H54 (cell line): Measurements from ENCODE around the gene ATG5.
"Not testable (repeated sequence)": the region's sequence is repeated elsewhere in the genome, so short reads cannot be mapped to it uniquely, and the experiment has no call there.

Source experiments
- DNase-seq: peaks from one replicate; pipeline ENCODE4 v3.0.0; 2011; ENCODE audit warnings: low spot score, mixed read lengths; ENCODE audit not compliant: insufficient read length
- FAIRE-seq: peaks from 3 replicates; lab custom pipeline; 2011; peaks lifted over from hg19 to GRCh38; lab: Jason Lieb, UNC
- POLR2A ChIP-seq: IDR thresholded peaks from 2 replicates; pipeline ENCODE4 v1.6.1; 2011; ENCODE audit warnings: low read depth, mild to moderate bottlenecking, low read length

The ATG5 gene

GRCh38 chr6:106257195-106257594 lies 68.4 kb downstream of the ATG5 start:
- TF ChIP-seq POLR2A = no peak
- FAIRE-seq (peak; percentile 82), DNase-seq (no peak)

- no peak for TF ChIP-seq POLR2A
- no peak for FAIRE-seq
- no peak for DNase-seq
Observed at GRCh38 chr6:106256201-106256968, 69.2 kb downstream of the ATG5 start.

- no peak for TF ChIP-seq POLR2A
- FAIRE-seq (no peak), DNase-seq (no peak)
Observed at GRCh38 chr6:106255306-106255705, 70.3 kb downstream of the ATG5 start.

GRCh38 chr6:106254636-106255035 lies 70.9 kb downstream of the ATG5 start:
- FAIRE-seq = peak; percentile 67
- no peak for DNase-seq
- no peak for TF ChIP-seq POLR2A

GRCh38 chr6:106253731-106254130 lies 71.8 kb downstream of the ATG5 start:
- DNase-seq (no peak), FAIRE-seq (peak; percentile 86)
- TF ChIP-seq POLR2A = no peak

GRCh38 chr6:106253172-106253571 lies 72.4 kb downstream of the ATG5 start:
- no peak for TF ChIP-seq POLR2A
- DNase-seq (peak; percentile 14), FAIRE-seq (peak; percentile 98)

GRCh38 chr6:106252687-106253086 lies 72.9 kb downstream of the ATG5 start:
- no peak for TF ChIP-seq POLR2A
- DNase-seq (no peak), FAIRE-seq (no peak)

GRCh38 chr6:106251531-106252255 lies 73.9 kb downstream of the ATG5 start:
- not testable (repeated sequence) for DNase-seq

GRCh38 chr6:106250953-106251352 lies 74.6 kb downstream of the ATG5 start:
- no peak for FAIRE-seq
- DNase-seq = no peak
- no peak for TF ChIP-seq POLR2A

More at GRCh38 chr6:106251531-106252255, 73.9 kb downstream of the ATG5 start:
- peak; percentile 83 for FAIRE-seq

- no peak for TF ChIP-seq POLR2A
- DNase-seq (no peak), FAIRE-seq (no peak)
Observed at GRCh38 chr6:106249658-106250057, 75.9 kb downstream of the ATG5 start.

GRCh38 chr6:106247733-106248132 lies 77.8 kb downstream of the ATG5 start:
- FAIRE-seq = no peak
- no peak for TF ChIP-seq POLR2A

GRCh38 chr6:106247293-106247692 lies 78.3 kb downstream of the ATG5 start:
- DNase-seq (no peak), FAIRE-seq (no peak)
- no peak for TF ChIP-seq POLR2A

More at GRCh38 chr6:106247733-106248132, 77.8 kb downstream of the ATG5 start:
- no peak for DNase-seq

GRCh38 chr6:106244931-106245330 lies 80.6 kb downstream of the ATG5 start:
- FAIRE-seq = no peak
- DNase-seq = no peak
- TF ChIP-seq POLR2A = no peak

- DNase-seq (no peak), FAIRE-seq (no peak)
- TF ChIP-seq POLR2A = no peak
Observed at GRCh38 chr6:106244521-106244920, 81.0 kb downstream of the ATG5 start.
